Vagina (tissue), 2 donors: ENCODE measurements around the gene TUBGCP2. TPM values are rescaled to one million over a fixed set of nuclear protein-coding genes. Genes with fewer than 3 reads are reported as not detected.

Experiments
- DNase-seq, 2 donors: peaks; one replicate each; pipeline ENCODE4 v3.0.0-alpha.2; 2017; ENCODE audit errors: extremely low spot score in 2 of 2
- H3K27ac ChIP-seq: fragments of 200-600 bp; sonication (generic); one replicate; pipeline ENCODE4 v1.5.1; 2019
- H3K27me3 ChIP-seq: fragments of 200-600 bp; sonication (generic); one replicate; pipeline ENCODE4 v1.5.1; 2019
- H3K36me3 ChIP-seq, 2 donors: fragments of 200-600 bp; sonication (generic); one replicate each; pipeline ENCODE4 v1.5.1; 2017 to 2019
- H3K4me1 ChIP-seq: fragments of 200-600 bp; sonication (generic); one replicate; pipeline ENCODE4 v1.5.1; 2019
- H3K4me3 ChIP-seq, 2 donors: fragments of 200-600 bp; sonication (generic); 1 replicate in 1 of 2; 2 replicates in 1 of 2; pipeline ENCODE4 v1.5.1; 2016 to 2019
- H3K9me3 ChIP-seq: fragments of 200-600 bp; sonication (generic); one replicate; pipeline ENCODE4 v1.5.1; 2019
- CTCF ChIP-seq, 3 experiments: fragments of 450-650 bp in 2 of 3; fragments of 200-600 bp in 1 of 3; sonication (generic) in 1 of 3; IDR thresholded peaks; one replicate each; pipeline ENCODE4 v1.5.1; 2017 to 2019; ENCODE audit warnings: antibody characterized with exemption in 3 of 3, mild to moderate bottlenecking in 2 of 3, moderate library complexity in 2 of 3
- POLR2A ChIP-seq, 2 donors: fragments of 450-650 bp; IDR thresholded peaks; one replicate each; pipeline ENCODE4 v1.6.1; 2017; ENCODE audit warnings: antibody characterized with exemption in 2 of 2, mild to moderate bottlenecking in 2 of 2, moderate library complexity in 2 of 2
- POLR2AphosphoS5 ChIP-seq, 2 donors: sonication (generic); formaldehyde crosslinking; IDR thresholded peaks; one replicate each; pipeline ENCODE4 v1.9.0; 2017; ENCODE audit warnings: antibody characterized with exemption in 2 of 2, mild to moderate bottlenecking in 2 of 2, low read depth in 1 of 2; ENCODE audit not compliant: insufficient read depth in 1 of 2
- intact Hi-C: fragments of 100-400 bp; cut with DNase I; formaldehyde crosslinking; loops from one replicate; pipeline ENCODE4 v1.15.1; 2023
- total RNA-seq: library from RNA; depleted of rRNA; stranded (reverse); fragments of >200 nt; gene quantifications from one replicate; pipeline ENCODE4 v1.2.3, GENCODE V29; 2016

The TUBGCP2 gene
- total RNA-seq, 1 donor from 2014 or later, result 41.7 TPM

GRCh38 chr10:133342942-133343341 is 34.3 kb upstream of the TUBGCP2 start:
- no peak for TF ChIP-seq POLR2AphosphoS5 (IDR thresholded peaks at IDR 0.05; ENCODE audit: insufficient read depth in 1 of 2, low read depth in 1 of 2)
- TF ChIP-seq CTCF (IDR thresholded peaks at IDR 0.05), result no peak
- TF ChIP-seq POLR2A (IDR thresholded peaks at IDR 0.05), result no peak
- no peak for DNase-seq
- intact Hi-C loops, result no loop called here
- H3K4me3 ChIP-seq, result no peak overlapping the region
- no peaks in the 10 kb centered on the region for H3K4me1 ChIP-seq
- H3K36me3 ChIP-seq, result no peaks in the 10 kb centered on the region
- H3K9me3 ChIP-seq, result no peaks in the 10 kb centered on the region
- H3K27me3 ChIP-seq, result no peaks in the 10 kb centered on the region
- H3K27ac ChIP-seq, result no peak overlapping the region

- no peaks in the 10 kb centered on the region for H3K27me3 ChIP-seq
- TF ChIP-seq POLR2AphosphoS5 (IDR thresholded peaks at IDR 0.05; ENCODE audit: insufficient read depth in 1 of 2, low read depth in 1 of 2), result no peak
- TF ChIP-seq CTCF (IDR thresholded peaks at IDR 0.05), result no peak
- no peak for TF ChIP-seq POLR2A (IDR thresholded peaks at IDR 0.05)
- intact Hi-C loops, result no loop called here
Measured at GRCh38 chr10:133341983-133342382, 33.3 kb upstream of the TUBGCP2 start.

GRCh38 chr10:133339708-133340380 is 31.2 kb upstream of the TUBGCP2 start:
- no peak overlapping the region for H3K4me3 ChIP-seq
- H3K36me3 ChIP-seq, result no peaks in the 10 kb centered on the region
- DNase-seq, result no peak
- H3K4me1 ChIP-seq, result peaks cover 22% of the 10 kb centered on the region
- TF ChIP-seq POLR2A (IDR thresholded peaks at IDR 0.05) (no peak), CTCF (IDR thresholded peaks at IDR 0.05) (no peak), POLR2AphosphoS5 (IDR thresholded peaks at IDR 0.05; ENCODE audit: insufficient read depth in 1 of 2, low read depth in 1 of 2) (no peak)
- intact Hi-C loops, result no loop called here
- H3K27ac ChIP-seq, result no peak overlapping the region
- H3K27me3 ChIP-seq, result peaks cover 7% of the 10 kb centered on the region
- H3K9me3 ChIP-seq, result no peaks in the 10 kb centered on the region

More at GRCh38 chr10:133341983-133342382, 33.3 kb upstream of the TUBGCP2 start:
- H3K4me1 ChIP-seq, result peaks cover under 1% of the 10 kb centered on the region
- H3K4me3 ChIP-seq, result no peak overlapping the region
- no peak overlapping the region for H3K27ac ChIP-seq
- no peaks in the 10 kb centered on the region for H3K9me3 ChIP-seq
- DNase-seq, result no peak
- no peaks in the 10 kb centered on the region for H3K36me3 ChIP-seq

- intact Hi-C loops, result no loop called here
Measured at GRCh38 chr10:133338080-133339071, 29.7 kb upstream of the TUBGCP2 start.

More at GRCh38 chr10:133338080-133339071, 29.7 kb upstream of the TUBGCP2 start:
- no peak overlapping the region for H3K27ac ChIP-seq
- H3K4me3 ChIP-seq, result no peak overlapping the region
- H3K36me3 ChIP-seq, result no peaks in the 10 kb centered on the region
- DNase-seq, result no peak
- H3K4me1 ChIP-seq, result peaks cover 25% of the 10 kb centered on the region
- no peak for TF ChIP-seq CTCF (IDR thresholded peaks at IDR 0.05)
- TF ChIP-seq POLR2AphosphoS5 (IDR thresholded peaks at IDR 0.05; ENCODE audit: insufficient read depth in 1 of 2, low read depth in 1 of 2), result no peak
- TF ChIP-seq POLR2A (IDR thresholded peaks at IDR 0.05), result no peak
- H3K9me3 ChIP-seq, result no peaks in the 10 kb centered on the region
- H3K27me3 ChIP-seq, result peaks cover 7% of the 10 kb centered on the region
